Frontal cortex (tissue), 4 donors: ENCODE results near the gene PLEKHA1. TPM values are rescaled to one million over a fixed set of nuclear protein-coding genes. Genes with fewer than 3 reads are reported as not detected.

Experiments
- DNase-seq, 2 donors: peaks; one replicate each; pipeline ENCODE4 v3.0.0; 2012; ENCODE audit warnings: low spot score in 2 of 2
- FAIRE-seq: peaks from 2 replicates; lab custom pipeline; 2012; peaks lifted over from hg19 to GRCh38; lab: Jason Lieb, UNC
- total RNA-seq: library from RNA; depleted of rRNA; stranded (reverse); fragments of >200 nt; gene quantifications from one replicate; pipeline ENCODE4 v1.2.3, GENCODE V29; 2014
- donor health status: control.
- donor health status: control.
- donor health status: control.

PLEKHA1 gene
- total RNA-seq, 1 donor from 2014 or later: 29.8 TPM

DNA sequence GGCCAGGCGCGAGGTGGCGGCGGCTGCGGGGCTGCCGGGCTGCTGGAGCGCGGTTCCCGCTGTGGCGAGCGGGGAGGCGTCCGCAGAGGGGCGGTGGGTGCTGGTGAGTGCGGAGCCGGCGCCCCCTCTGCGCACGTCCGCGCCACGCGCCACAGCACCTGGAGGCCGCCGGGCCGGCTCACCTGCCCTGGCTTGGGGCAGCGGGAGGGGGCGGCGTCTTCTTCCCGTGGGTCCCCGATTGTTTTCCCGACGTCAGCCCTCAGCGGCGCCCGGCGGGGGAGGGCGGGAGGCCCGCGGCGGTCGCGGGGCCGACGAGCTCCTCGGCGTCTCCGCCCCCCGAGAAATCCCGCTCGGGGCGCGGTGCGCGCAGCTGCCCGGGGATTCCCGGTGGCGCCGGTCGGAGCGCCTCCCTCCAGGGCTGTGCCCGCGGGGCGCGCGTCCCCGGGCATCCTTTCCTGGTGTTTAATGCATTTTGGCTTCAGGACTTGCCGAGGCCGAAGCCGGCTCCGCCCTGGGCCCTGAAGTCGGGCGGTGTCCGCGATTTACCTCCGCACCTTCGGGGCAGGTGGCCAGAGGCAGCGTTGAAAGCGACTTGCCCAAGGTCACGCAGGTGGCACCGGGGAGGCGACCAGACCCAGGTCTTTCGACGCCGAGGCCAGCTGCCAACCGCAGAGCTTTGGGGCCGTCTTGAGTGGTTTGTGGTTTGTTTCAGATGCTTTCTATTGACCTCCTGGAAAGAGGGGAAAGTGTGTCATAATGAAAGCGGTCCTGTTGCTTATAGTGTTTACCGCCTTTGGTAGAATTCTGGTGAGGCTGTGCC is 561 bp downstream of the PLEKHA1 start:
- no peak for FAIRE-seq
- DNase-seq: peak; percentile 64 to 67

GRCh38 chr10:122375679-122376160 is 1.2 kb downstream of the PLEKHA1 start:
- no peak for FAIRE-seq
- peak in 1 of 2 donors; percentile 38 for DNase-seq

GRCh38 chr10:122376364-122376961 is 2.0 kb downstream of the PLEKHA1 start:
- no peak for FAIRE-seq
- DNase-seq: no peak

GRCh38 chr10:122379041-122379440 is 4.5 kb downstream of the PLEKHA1 start:
- FAIRE-seq (no peak), DNase-seq (no peak)

DNA sequence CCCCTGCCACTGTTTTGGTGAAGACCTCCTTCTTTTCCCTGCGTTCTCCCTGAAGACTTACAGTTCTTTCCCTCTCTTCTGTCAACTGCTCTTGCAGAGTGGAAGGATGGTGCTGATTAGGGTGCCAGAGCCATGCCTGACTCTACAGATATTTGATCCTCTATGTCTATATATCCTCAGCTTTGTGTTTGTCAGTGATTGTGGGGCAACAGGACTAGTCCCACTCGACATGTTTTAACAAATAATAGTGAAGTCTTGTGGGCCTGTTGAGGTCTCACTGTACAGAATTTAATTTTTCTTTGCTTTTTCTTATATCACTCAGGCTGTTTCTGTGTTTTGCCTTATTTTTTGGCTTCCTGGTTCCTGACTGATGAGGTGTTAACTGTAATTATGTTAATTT is 5.0 kb downstream of the PLEKHA1 start:
- DNase-seq: no peak

DNA sequence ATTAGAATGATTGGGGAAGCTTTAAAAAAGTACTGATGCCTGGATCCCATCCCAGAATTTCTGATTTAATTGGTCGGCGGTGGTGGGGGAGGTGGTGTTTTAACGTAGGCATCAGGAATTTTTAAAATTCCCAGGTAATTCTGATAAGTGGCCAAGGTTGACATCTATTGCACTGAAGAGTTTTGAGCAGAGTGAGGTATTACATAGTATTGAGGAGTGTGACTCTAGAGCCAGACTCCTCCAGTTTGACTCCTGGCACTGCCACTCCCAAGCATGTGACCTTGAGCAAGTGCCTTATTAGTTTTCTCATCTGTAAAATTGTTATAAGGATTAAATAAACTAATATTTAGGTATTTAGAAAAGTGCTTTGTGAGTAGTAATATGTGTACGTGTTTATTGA is 6.2 kb downstream of the PLEKHA1 start:
- no peak for DNase-seq
- FAIRE-seq: no peak

More for the DNA sequence above, 5.0 kb downstream of the PLEKHA1 start:
- FAIRE-seq: no peak

DNA sequence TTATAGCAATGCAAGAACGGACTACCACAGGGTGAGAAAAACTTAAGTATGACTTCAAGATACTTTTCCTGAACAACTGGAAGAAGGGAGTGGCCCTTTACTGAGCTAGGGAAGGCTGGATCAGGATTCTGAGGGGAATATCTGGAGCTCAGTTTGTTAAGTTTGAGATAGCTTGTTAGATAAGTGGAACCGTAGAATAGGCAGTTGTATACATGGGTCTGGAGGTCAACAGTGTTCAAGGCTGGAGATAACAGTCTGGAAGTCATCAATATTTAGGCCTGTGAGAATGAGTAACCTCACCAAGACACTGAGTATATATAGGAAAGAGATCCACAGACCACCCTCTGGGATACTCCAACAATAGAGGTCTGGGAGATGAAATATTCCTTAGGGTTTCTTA is 7.2 kb downstream of the PLEKHA1 start:
- FAIRE-seq (no peak), DNase-seq (no peak)

DNA sequence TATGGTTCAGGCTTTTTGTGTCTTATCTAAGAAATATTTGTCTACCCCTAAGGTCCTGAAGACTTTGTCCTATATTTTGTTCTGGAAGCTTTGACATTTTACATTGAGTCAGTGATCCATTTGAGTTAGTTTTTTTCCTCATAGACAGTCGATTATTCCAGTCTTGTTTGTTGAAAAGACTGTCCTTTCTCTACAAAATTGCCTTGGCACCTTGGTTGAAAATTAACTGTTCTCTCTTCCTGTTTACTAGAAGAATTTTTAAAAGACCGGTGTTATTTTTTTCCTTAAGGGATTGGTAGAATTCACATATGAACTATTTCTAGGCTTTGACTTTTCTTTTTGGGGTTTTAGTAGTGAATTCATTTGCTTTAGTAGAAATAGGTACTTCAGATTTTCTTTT is 12.0 kb downstream of the PLEKHA1 start:
- FAIRE-seq: no peak
- no peak for DNase-seq

- FAIRE-seq: no peak
These were observed 13.1 kb downstream of the PLEKHA1 start for GRCh38 chr10:122387572-122387971.

DNA sequence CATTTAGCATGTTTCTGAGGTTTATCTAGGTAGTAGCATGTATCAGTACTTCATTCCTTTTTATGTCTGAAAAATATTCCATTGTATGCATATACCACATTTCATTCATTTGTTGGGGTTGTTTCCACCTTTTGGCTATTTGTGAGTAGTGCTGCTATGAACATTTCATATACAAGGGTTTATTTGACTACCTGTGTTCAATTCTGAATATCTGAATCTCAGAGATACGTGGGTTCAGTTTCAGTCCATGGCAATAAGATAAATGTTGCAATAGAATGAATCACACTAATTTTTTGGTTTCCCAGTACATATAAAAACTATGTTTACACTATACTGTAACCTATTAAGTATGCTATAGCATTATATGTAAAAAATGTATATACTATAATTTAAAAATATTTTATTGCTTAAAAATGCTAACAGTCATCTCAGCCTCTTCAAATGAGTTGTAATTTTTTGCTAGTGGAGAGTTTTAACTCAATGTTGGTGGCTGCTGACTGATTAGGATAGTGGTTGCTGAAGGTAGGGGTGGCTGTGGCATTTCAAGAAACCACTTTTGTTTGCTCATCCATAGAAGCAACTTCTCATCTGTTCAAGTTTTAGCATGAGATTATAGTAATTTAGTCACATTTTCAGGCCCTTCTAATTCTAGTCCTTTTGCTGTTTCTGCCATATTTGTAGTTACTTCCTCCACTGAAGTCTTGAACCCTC is 13.9 kb downstream of the PLEKHA1 start:
- FAIRE-seq (no peak), DNase-seq (no peak)

More at GRCh38 chr10:122387572-122387971, 13.1 kb downstream of the PLEKHA1 start:
- no peak for DNase-seq

GRCh38 chr10:122390271-122390670 is 15.8 kb downstream of the PLEKHA1 start:
- FAIRE-seq: no peak
- no peak for DNase-seq

DNA sequence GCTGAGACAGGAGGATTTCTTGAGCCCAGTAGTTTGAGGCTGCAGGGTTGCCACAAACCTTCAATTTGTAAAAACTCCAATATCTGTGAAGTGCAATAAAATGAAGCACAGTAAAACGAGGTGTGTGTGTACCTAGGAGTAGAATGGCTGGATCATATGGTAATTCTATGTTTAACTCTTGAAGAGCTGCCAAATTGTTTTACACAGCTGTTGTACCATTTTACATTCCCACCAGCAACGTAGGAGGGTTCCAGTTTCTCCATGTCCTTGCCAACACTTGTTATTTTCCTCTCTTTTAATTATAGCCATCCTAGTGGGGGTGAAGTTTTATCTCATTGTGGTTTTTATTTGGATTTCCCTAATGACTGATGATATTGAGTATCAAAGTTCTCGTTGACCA is 16.2 kb downstream of the PLEKHA1 start:
- DNase-seq (no peak), FAIRE-seq (no peak)

GRCh38 chr10:122391875-122392274 is 17.4 kb downstream of the PLEKHA1 start:
- FAIRE-seq: no peak

GRCh38 chr10:122392835-122393234 is 18.3 kb downstream of the PLEKHA1 start:
- FAIRE-seq (no peak), DNase-seq (no peak)

More at GRCh38 chr10:122391875-122392274, 17.4 kb downstream of the PLEKHA1 start:
- DNase-seq: no peak

DNA sequence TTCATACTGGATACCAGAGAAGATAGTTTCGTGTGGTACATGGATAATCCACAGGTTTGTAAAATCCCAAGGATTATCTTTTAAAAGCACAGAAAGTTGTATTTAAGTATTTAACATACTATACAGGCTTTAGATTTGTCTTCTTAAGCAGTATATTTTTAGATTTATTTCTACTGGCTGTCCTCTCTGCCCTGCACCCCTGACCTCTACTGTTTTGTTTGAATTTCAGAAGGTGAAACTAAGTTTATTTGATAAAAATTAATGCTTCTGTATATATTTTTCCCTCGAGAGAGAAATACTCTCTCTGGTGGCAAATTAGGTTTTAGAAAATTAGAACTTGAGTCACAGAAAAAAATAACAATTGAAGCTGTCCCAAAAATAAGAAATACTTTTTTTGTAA is 18.8 kb downstream of the PLEKHA1 start:
- DNase-seq (no peak), FAIRE-seq (no peak)

GRCh38 chr10:122402548-122403131 is 28.1 kb downstream of the PLEKHA1 start:
- DNase-seq: no peak
- FAIRE-seq: no peak

DNA sequence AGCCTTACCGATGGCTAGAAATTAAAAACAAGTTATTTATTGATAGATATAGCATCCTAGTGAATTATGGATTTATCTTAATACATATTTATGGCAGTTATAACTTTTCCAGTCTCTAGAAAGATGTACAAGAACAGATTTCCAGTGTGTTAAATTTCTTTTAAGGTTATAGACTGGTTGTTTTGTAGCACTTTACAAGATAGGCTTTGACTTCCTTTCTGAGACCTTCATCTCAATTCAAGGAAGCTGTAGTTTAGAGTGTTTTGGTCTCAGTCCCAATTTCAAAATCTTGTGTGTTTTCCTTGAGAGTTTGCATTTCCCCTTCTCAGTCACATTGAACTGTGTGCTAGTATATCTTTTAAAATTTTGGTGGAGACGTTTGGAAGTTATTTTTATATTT is 30.1 kb downstream of the PLEKHA1 start:
- FAIRE-seq (no peak), DNase-seq (no peak)

DNA sequence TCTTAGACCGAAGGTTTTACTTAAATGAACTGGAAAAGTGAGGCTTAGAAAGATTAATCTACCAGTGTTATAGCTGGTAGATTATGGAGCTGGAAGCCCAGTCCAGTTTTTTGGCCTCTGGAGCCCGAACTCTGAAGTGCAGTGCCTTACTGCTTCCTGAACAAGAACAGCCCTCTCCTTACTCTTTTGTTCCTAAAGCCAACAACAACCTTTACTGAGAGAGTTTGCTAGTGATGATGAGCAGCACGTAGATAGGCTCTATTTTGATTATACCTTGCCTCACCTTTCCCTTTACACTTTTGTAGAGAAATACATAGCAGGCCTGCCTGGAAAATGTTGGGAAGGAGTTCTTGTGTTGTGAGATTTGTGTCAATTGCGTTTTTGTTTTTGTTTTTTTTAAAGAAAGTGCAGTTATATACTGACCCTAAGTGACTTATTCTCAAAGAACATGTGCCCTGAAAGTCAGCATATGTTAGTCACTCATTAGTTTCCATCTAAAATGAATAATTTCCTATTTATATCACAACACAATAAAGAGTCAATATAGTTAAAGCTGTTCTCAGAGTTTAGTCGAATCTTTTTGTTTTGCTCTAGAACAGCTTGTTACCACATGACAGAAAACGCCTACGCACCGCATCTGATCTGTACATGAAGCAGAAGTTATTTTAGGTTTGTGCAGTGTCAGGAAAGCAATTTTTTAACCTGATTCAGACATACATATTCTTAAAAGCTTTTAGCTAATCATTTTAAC is 33.0 kb downstream of the PLEKHA1 start:
- FAIRE-seq: no peak
- DNase-seq: peak in 1 of 2 donors; percentile 7

DNA sequence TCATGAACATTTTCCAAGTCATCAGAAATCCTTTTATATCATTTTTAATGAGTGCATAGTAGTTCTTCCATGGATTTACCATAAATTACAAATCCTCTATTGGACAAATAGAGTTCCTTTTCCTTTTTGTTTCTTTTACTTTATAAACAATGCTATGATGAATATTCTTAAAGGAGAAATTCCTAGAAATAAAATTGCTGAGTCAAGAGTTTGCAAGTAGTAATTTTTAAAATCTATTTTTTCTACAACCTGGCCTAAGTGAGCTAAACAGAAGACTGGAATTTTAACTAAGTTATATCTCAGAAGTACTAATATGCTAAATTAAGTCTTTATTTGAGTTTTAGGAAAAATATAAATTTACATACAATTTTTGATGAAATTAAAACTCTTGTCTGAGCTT is 38.8 kb downstream of the PLEKHA1 start:
- FAIRE-seq (peak; percentile 23), DNase-seq (no peak)

GRCh38 chr10:122417667-122418066 is 43.2 kb downstream of the PLEKHA1 start:
- DNase-seq: no peak
- peak; percentile 52 for FAIRE-seq
